ENCODE data around the gene SHANK3. TPM values are rescaled to one million over a fixed set of nuclear protein-coding genes. Genes with fewer than 3 reads are reported as not detected.

Gene SHANK3
- total RNA-seq = 10 to 100 TPM in 2 of 4 donors, 1 to 10 TPM in 2; 2.8 to 36.3 (median 10.8) TPM

GRCh38 chr22:50672471-50673230, at the start of gene SHANK3:
Gene SHANK3, plus strand, starts transcription at chr22:50672823.
- peak in 2 of 3 donors; percentile 49 to 53 for DNase-seq
- Histone ChIP-seq H3K9me3 (no peaks in the 10 kb centered on the region), H3K27me3 (peaks cover 0 to 20% of the 10 kb centered on the region in 2 donors), H3K27ac (peak within 1 kb of the TSS; percentile 13 to 57 (median 41)), H3K4me1 (peaks cover 0 to 18% (median 7%) of the 10 kb centered on the region in 4 donors), H3K4me3 (peak within 1 kb of the TSS; percentile 15 to 54 (median 47)), H3K36me3 (no peaks in the 10 kb centered on the region)
- TF ChIP-seq POLR2A (IDR thresholded peaks at IDR 0.05) = peak in 1 of 2 donors; percentile 22
- TF ChIP-seq, protein P1, sequence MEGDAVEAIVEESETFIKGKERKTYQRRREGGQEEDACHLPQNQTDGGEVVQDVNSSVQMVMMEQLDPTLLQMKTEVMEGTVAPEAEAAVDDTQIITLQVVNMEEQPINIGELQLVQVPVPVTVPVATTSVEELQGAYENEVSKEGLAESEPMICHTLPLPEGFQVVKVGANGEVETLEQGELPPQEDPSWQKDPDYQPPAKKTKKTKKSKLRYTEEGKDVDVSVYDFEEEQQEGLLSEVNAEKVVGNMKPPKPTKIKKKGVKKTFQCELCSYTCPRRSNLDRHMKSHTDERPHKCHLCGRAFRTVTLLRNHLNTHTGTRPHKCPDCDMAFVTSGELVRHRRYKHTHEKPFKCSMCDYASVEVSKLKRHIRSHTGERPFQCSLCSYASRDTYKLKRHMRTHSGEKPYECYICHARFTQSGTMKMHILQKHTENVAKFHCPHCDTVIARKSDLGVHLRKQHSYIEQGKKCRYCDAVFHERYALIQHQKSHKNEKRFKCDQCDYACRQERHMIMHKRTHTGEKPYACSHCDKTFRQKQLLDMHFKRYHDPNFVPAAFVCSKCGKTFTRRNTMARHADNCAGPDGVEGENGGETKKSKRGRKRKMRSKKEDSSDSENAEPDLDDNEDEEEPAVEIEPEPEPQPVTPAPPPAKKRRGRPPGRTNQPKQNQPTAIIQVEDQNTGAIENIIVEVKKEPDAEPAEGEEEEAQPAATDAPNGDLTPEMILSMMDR (IDR thresholded peaks at IDR 0.05) = no peak

GRCh38 chr22:50624347-50625130, 48.1 kb upstream of the SHANK3 start:
- peaks cover 0 to 6% (median 0%) of the 10 kb centered on the region in 3 donors for H3K36me3 ChIP-seq
- TF ChIP-seq POLR2A (IDR thresholded peaks at IDR 0.05) = no peak
- TF ChIP-seq, protein P1 (IDR thresholded peaks at IDR 0.05) = no peak
- H3K27me3 ChIP-seq = no peaks in the 10 kb centered on the region
- no peak overlapping the region for H3K4me3 ChIP-seq
- peaks cover 0 to 64% (median 19%) of the 10 kb centered on the region in 4 donors for H3K4me1 ChIP-seq
- H3K9me3 ChIP-seq = no peaks in the 10 kb centered on the region
- no peak for DNase-seq
- peak overlapping the region in 1 of 4 donors; percentile 39 for H3K27ac ChIP-seq

DNA sequence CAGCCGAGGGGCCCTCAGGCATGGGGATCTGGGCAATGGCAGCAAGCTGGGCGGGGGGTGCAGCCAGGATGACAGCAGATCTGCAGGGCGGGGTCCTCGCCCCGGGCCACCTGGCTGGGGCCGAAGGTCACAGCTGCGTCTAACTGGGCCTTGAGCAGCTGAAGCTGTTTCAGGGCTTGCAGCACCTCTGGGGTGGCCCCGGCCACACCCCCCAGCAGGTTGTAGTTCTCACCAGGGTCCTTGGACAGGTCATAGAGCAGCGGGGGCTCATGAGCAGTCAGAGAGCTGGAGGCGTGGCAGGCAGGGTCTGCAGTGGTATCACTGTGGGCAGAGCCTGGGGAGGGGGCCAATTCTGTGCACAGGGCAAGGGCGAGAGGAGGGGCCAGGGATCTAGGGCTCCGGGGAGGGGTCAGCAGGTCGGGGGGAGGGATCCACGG, 47.5 kb upstream of the SHANK3 start:
- Histone ChIP-seq H3K4me1 (peaks cover 0 to 60% (median 19%) of the 10 kb centered on the region in 4 donors), H3K27me3 (no peaks in the 10 kb centered on the region), H3K36me3 (peaks cover 0 to 6% (median 0%) of the 10 kb centered on the region in 3 donors), H3K9me3 (no peaks in the 10 kb centered on the region), H3K4me3 (no peak overlapping the region), H3K27ac (peak overlapping the region in 1 of 4 donors; percentile 39)
- DNase-seq = peak in 1 of 3 donors; percentile 55
- TF ChIP-seq POLR2A (IDR thresholded peaks at IDR 0.05) = no peak
- TF ChIP-seq, protein P1 (IDR thresholded peaks at IDR 0.05) = no peak

DNA sequence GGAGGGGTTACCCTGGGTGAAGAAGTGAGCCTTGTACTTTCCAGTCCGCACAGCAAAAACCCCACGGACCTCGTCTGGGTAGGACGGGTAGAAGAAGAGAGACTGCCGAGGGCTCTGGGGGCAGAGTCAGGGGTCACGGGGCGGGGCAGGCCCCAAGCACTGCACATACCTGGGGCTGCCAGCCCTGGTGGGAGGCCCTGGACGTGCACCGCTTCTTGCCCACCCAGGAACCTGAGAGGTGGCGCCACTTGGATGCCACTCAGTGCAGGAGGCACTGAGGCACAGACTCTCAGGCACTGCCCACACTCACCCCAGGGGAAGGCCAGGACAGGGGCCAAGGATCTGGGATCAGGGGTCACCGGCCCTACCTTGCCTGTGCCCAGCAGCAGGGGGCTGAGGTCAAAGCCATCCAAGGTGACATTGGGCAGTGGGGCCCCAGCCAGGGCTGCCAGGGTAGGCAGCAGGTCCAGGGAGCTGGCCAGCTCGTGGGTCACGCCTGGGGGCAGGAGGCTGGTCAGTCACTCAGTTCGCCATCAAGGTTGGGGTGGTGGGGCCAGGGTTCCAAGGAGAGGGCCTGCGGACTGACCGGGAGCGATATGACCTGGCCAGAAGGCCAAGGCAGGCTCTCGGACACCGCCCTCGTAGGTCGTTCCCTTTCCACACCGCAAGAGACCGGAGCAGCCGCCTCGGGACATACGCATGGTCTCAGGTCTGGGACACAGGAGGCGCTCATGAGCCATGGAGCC, 46.9 kb upstream of the SHANK3 start:
- Histone ChIP-seq H3K4me3 (no peak overlapping the region), H3K27ac (no peak overlapping the region), H3K27me3 (no peaks in the 10 kb centered on the region), H3K36me3 (peaks cover 0 to 6% (median 0%) of the 10 kb centered on the region in 3 donors), H3K4me1 (peaks cover 0 to 54% (median 18%) of the 10 kb centered on the region in 4 donors), H3K9me3 (no peaks in the 10 kb centered on the region)
- no peak for TF ChIP-seq POLR2A (IDR thresholded peaks at IDR 0.05)
- TF ChIP-seq, protein P1 (IDR thresholded peaks at IDR 0.05) = no peak
- peak in 1 of 3 donors; percentile 49 for DNase-seq

- peak overlapping the region in 1 of 4 donors; percentile 98 for H3K4me3 ChIP-seq
- H3K27me3 ChIP-seq = no peaks in the 10 kb centered on the region
- H3K27ac ChIP-seq = no peak overlapping the region
- no peaks in the 10 kb centered on the region for H3K9me3 ChIP-seq
- DNase-seq = peak in 1 of 3 donors; percentile 46
- peaks cover 0 to 47% (median 18%) of the 10 kb centered on the region in 4 donors for H3K4me1 ChIP-seq
- H3K36me3 ChIP-seq = peaks cover 0 to 6% (median 0%) of the 10 kb centered on the region in 3 donors
- no peak for TF ChIP-seq POLR2A (IDR thresholded peaks at IDR 0.05)
- TF ChIP-seq, protein P1 (IDR thresholded peaks at IDR 0.05) = no peak
Measured at GRCh38 chr22:50626314-50626849, 46.2 kb upstream of the SHANK3 start.
